Sigmoid colon (tissue), 7 donors: ENCODE data around the gene CSRP1. TPM values are rescaled to one million over a fixed set of nuclear protein-coding genes. Genes with fewer than 3 reads are reported as not detected.
A peak's percentile ranks its signal among the peaks of the same experiment; 100 is the strongest.

Source experiments
- DNase-seq: peaks from one replicate; pipeline ENCODE4 v3.0.0-alpha.2; 2019
- H3K27ac ChIP-seq, 4 donors: fragments of 200-600 bp; sonication (generic); one replicate each; pipeline ENCODE4 v1.5.1; 2016 to 2019; ENCODE audit warnings: mild to moderate bottlenecking in 1 of 4
- H3K27me3 ChIP-seq, 3 donors: fragments of 200-600 bp; sonication (generic); one replicate each; pipeline ENCODE4 v1.5.1; 2019; ENCODE audit warnings: mild to moderate bottlenecking in 1 of 3
- H3K36me3 ChIP-seq, 4 donors: fragments of 200-600 bp; sonication (generic); one replicate each; pipeline ENCODE4 v1.5.1; 2016 to 2019
- H3K4me1 ChIP-seq, 4 donors: fragments of 200-600 bp; sonication (generic); one replicate each; pipeline ENCODE4 v1.5.1; 2017 to 2019
- H3K4me3 ChIP-seq, 4 donors: fragments of 200-600 bp; sonication (generic); one replicate each; pipeline ENCODE4 v1.5.1; 2017 to 2019; ENCODE audit warnings: mild to moderate bottlenecking in 2 of 4, moderate library complexity in 1 of 4
- H3K9me3 ChIP-seq, 4 donors: fragments of 200-600 bp in 3 of 4; sonication (generic) in 3 of 4; one replicate each; pipeline versions ENCODE4 v1.5.1 to v1.6.1; 2013 to 2019
- EP300 ChIP-seq, 4 donors: sonication (generic); formaldehyde crosslinking; IDR thresholded peaks; one replicate each; pipeline ENCODE4 v1.6.1; 2017; ENCODE audit warnings: antibody characterized with exemption in 4 of 4
- POLR2A ChIP-seq, 2 donors: fragments of 450-650 bp; IDR thresholded peaks; one replicate each; pipeline ENCODE4 v1.6.1; 2016; ENCODE audit warnings: antibody characterized with exemption in 2 of 2, mild to moderate bottlenecking in 2 of 2, moderate library complexity in 2 of 2
- POLR2AphosphoS5 ChIP-seq, 4 donors: sonication (generic); formaldehyde crosslinking; IDR thresholded peaks; one replicate each; pipeline ENCODE4 v1.6.1; 2017; ENCODE audit warnings: antibody characterized with exemption in 4 of 4
- WGBS, 2 donors: extraction: QIAGEN DNeasy Blood & Tissue Kit; methylation state at CpG; one replicate each; pipeline ENCODE4 v1.1.7; 2013; 5-methylcytosine and 5-hydroxymethylcytosine counted together
- intact Hi-C: fragments of 100-400 bp; cut with DNase I; formaldehyde crosslinking; loops from one replicate; pipeline ENCODE4 v1.15.1; 2023
- polyA plus RNA-seq, 3 donors: library from polyadenylated mRNA; stranded (reverse); fragments of 200-250 nt; gene quantifications; one replicate each; pipeline ENCODE4 v1.2.3, GENCODE V29; 2013
- total RNA-seq, 4 donors: library from RNA; depleted of rRNA; stranded (reverse); fragments of >200 nt; gene quantifications; one replicate each; pipeline ENCODE4 v1.1.0, GENCODE V29; 2016
- TF ChIP-seq, protein P1 (sequence below), 4 experiments: fragments of 450-650 bp in 3 of 4; fragments of 200-600 bp in 1 of 4; IDR thresholded peaks; one replicate each; pipeline ENCODE4 v1.5.1; 2016 to 2019; ENCODE audit warnings: antibody characterized with exemption in 4 of 4, mild to moderate bottlenecking in 3 of 4, moderate library complexity in 2 of 4
- donor health status: healthy with polysubstance abuse.
- donor health status: Bipolar disorder and iron deficiency.
- donor health status: healthy.

Gene CSRP1
- total and polyA plus RNA-seq, 7 donors, result 189 to 8,467 (median 4,737) TPM

- peaks cover 0 to 72% (median 64%) of the 10 kb centered on the region in 4 donors for H3K4me1 ChIP-seq
Measured at GRCh38 chr1:201503397-201504176, 3.3 kb downstream of the CSRP1 start.

GRCh38 chr1:201502511-201502857, 4.4 kb downstream of the CSRP1 start:
- H3K9me3 ChIP-seq, result no peaks in the 10 kb centered on the region
- peak overlapping the region; percentile 71 to 92 (median 78) for H3K4me3 ChIP-seq
- H3K4me1 ChIP-seq, result peaks cover 0 to 73% (median 64%) of the 10 kb centered on the region in 4 donors
- no peaks in the 10 kb centered on the region for H3K27me3 ChIP-seq
- no peak for DNase-seq
- whole genome bisulfite sequencing, 2 donors, result 74 to 76% methylated on average over 3 of the region's 3 CpGs
- intact Hi-C loops, result no loop called here
- peak overlapping the region; percentile 92 to 98 (median 96) for H3K27ac ChIP-seq
- TF ChIP-seq POLR2AphosphoS5 (IDR thresholded peaks at IDR 0.05) (peak in 3 of 4 donors; percentile 2 to 74 (median 49)), EP300 (IDR thresholded peaks at IDR 0.05) (no peak)
- peaks cover 0 to 26% (median 6%) of the 10 kb centered on the region in 4 donors for H3K36me3 ChIP-seq

More at GRCh38 chr1:201503397-201504176, 3.3 kb downstream of the CSRP1 start:
- peak; percentile 94 for DNase-seq
- intact Hi-C loops, result no loop called here
- Histone ChIP-seq H3K27ac (peak overlapping the region; percentile 92 to 98 (median 96)), H3K36me3 (peaks cover 0 to 17% (median 6%) of the 10 kb centered on the region in 4 donors), H3K9me3 (no peaks in the 10 kb centered on the region), H3K4me3 (peak overlapping the region; percentile 71 to 92 (median 78)), H3K27me3 (no peaks in the 10 kb centered on the region)
- TF ChIP-seq POLR2AphosphoS5 (IDR thresholded peaks at IDR 0.05) (peak; percentile 93 to 97 (median 96)), POLR2A (IDR thresholded peaks at IDR 0.05) (peak; percentile 67 to 76), EP300 (IDR thresholded peaks at IDR 0.05) (peak; percentile 96 to 99 (median 98))
- TF ChIP-seq, protein P1, sequence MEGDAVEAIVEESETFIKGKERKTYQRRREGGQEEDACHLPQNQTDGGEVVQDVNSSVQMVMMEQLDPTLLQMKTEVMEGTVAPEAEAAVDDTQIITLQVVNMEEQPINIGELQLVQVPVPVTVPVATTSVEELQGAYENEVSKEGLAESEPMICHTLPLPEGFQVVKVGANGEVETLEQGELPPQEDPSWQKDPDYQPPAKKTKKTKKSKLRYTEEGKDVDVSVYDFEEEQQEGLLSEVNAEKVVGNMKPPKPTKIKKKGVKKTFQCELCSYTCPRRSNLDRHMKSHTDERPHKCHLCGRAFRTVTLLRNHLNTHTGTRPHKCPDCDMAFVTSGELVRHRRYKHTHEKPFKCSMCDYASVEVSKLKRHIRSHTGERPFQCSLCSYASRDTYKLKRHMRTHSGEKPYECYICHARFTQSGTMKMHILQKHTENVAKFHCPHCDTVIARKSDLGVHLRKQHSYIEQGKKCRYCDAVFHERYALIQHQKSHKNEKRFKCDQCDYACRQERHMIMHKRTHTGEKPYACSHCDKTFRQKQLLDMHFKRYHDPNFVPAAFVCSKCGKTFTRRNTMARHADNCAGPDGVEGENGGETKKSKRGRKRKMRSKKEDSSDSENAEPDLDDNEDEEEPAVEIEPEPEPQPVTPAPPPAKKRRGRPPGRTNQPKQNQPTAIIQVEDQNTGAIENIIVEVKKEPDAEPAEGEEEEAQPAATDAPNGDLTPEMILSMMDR (IDR thresholded peaks at IDR 0.05), result no peak
- WGBS, 2 donors, result 70 to 79% methylated on average over 13 of the region's 13 CpGs

- WGBS, 2 donors, result 59 to 69% methylated on average over 10 of the region's 10 CpGs
Measured at GRCh38 chr1:201501812-201502510, 5.0 kb downstream of the CSRP1 start.

DNA sequence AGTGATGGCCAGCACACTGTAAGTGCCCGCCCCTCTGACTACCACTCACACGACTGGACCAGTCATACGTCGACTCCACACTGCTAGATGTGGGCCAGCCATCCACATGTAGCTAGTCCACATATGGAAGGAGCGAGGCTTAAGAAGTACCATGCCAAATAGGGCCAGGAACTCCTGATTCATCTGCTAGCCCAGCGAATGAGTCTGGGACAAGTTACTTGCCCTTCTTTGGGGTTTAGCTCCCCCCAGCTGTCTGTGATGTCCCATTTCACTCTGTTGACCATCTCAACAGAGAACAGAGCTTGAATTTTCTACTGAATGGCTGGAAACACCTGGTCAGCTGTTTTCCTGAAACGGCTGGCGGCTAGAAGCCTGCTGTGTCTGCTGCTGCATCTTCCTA, 5.8 kb downstream of the CSRP1 start:
- peak; percentile 93 for DNase-seq
- TF ChIP-seq POLR2AphosphoS5 (IDR thresholded peaks at IDR 0.05) (peak; percentile 71 to 88 (median 82)), POLR2A (IDR thresholded peaks at IDR 0.05) (no peak), EP300 (IDR thresholded peaks at IDR 0.05) (peak; percentile 10 to 91 (median 54))
- TF ChIP-seq, protein P1 (IDR thresholded peaks at IDR 0.05), result no peak
- WGBS, 2 donors, result 90 to 92% methylated on average over 8 of the region's 8 CpGs
- H3K27me3 ChIP-seq, result no peaks in the 10 kb centered on the region
- peak overlapping the region; percentile 71 to 92 (median 78) for H3K4me3 ChIP-seq
- intact Hi-C loops, result no loop called here
- H3K4me1 ChIP-seq, result peaks cover 0 to 81% (median 73%) of the 10 kb centered on the region in 4 donors
- H3K36me3 ChIP-seq, result peaks cover 0 to 26% (median 6%) of the 10 kb centered on the region in 4 donors
- no peaks in the 10 kb centered on the region for H3K9me3 ChIP-seq
- peak overlapping the region; percentile 92 to 98 (median 96) for H3K27ac ChIP-seq

More at GRCh38 chr1:201501812-201502510, 5.0 kb downstream of the CSRP1 start:
- DNase-seq, result peak; percentile 84
- peak overlapping the region; percentile 71 to 92 (median 78) for H3K4me3 ChIP-seq
- H3K36me3 ChIP-seq, result peaks cover 0 to 26% (median 6%) of the 10 kb centered on the region in 4 donors
- intact Hi-C loops, result no loop called here
- peaks cover 0 to 72% (median 65%) of the 10 kb centered on the region in 4 donors for H3K4me1 ChIP-seq
- peak; percentile 5 to 85 (median 56) for TF ChIP-seq POLR2AphosphoS5 (IDR thresholded peaks at IDR 0.05)
- peak in 3 of 4 donors; percentile 2 to 37 (median 6) for TF ChIP-seq EP300 (IDR thresholded peaks at IDR 0.05)
- TF ChIP-seq, protein P1 (IDR thresholded peaks at IDR 0.05), result no peak
- H3K9me3 ChIP-seq, result no peaks in the 10 kb centered on the region
- peak overlapping the region; percentile 92 to 98 (median 96) for H3K27ac ChIP-seq
- no peaks in the 10 kb centered on the region for H3K27me3 ChIP-seq
